Fibroblast of skin of scalp (primary cell): ENCODE results near the gene SLX4IP. TPM values are rescaled to one million over a fixed set of nuclear protein-coding genes. Genes with fewer than 3 reads are reported as not detected.
"Not testable (repeated sequence)": the region's sequence is repeated elsewhere in the genome, so short reads cannot be mapped to it uniquely, and the experiment has no call there.

ENCODE experiments used
- DNase-seq: peaks from one replicate; pipeline ENCODE4 v3.0.0-alpha.2; 2013
- polyA plus RNA-seq, 2 experiments: library from polyadenylated mRNA; unstranded; fragments of 120-200 nt; gene quantifications; one replicate each; pipeline ENCODE4 v1.2.1, GENCODE V29; 2013; ENCODE audit not compliant: insufficient read length in 2 of 2

SLX4IP gene
- 2.3 TPM for polyA plus RNA-seq (2013, experiment 1 of 2; ENCODE audit: insufficient read length)
- 2.7 TPM for polyA plus RNA-seq (2013, experiment 2 of 2; ENCODE audit: insufficient read length)

DNA sequence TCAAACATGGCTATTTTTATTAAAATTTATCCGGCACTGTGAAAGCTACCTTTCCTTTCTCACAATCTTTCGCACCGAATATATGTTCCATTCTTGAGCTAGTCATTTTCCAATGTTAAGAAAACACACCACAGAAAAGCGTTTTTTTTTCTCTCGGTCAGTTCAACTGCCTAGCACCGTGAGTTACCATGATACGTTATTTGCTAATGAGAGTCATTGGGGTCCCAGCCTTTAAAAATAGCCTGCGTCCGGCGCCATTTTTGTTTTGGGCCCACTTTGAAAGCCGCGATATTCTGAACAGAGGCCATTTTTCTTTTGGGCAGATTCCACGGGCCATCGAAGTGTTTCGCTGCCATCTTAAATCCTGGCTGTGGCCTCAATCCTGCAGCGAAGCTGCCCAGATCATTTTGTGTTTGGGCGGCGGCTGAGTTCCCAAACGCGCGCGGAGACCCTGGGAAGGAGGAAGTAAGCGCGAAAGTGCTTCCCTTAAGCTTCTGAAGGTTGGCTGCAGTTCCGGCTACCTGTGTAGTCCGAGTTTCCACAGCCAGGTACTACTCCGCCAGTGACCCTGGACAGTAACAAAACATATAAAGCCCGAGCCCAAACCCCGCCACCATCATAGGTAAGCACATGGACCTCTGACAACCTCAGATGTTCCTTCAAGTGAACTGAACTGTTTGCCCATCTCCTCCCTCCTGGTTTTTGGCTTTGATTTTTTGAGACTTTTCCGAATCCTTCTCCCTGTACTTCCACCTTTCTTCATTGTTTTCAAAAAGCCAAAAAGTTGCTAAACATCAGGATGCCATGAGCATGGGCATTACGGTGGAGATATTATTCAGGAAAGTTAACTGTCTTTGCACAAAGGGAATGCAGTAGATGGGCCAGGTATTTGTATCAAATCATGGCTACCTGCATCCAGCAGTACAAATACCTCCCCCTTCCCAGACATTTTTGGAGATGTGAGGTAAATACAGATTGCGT is at the start of gene SLX4IP:
SLX4IP (plus strand) TSS at position 474 of the 981 bp plus-strand sequence. CDS start 22,900 bp downstream, outside the sequence.
- DNase-seq: peak; percentile 96

DNA sequence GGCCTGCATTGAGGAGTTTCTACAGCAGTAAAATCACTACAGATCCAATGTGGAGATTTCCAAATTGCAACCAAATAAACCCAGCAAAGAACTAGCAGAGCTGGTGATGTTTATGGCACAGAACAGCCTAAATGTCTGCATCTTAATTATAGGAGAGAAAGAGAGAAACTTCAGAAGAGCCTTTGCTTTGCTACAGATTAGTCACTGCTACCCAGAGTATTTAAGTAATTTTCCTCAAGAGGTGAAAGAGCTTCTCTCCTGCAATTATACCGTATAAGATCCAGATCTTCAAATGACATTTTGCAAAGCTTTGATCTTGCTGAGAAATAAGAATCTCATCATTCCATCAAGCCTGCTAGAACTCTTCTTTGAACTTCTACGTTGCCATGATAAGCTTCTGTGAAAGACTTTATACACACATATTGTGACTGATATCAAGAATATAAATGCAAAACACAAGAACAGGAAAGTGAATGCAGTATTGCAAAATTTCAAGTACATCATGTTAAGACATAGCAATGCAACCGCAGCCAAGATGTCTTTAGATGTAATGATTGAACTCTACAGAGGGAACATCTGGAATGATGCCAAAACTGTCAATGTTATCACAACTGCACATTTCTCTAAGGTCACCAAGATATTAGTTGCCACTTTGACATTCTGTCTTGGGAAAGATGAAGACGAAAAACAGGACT is 49.1 kb upstream of the SLX4IP start:
- no peak for DNase-seq

- DNase-seq: no peak
Observed at GRCh38 chr20:10387686-10388085, 47.4 kb upstream of the SLX4IP start.

DNA sequence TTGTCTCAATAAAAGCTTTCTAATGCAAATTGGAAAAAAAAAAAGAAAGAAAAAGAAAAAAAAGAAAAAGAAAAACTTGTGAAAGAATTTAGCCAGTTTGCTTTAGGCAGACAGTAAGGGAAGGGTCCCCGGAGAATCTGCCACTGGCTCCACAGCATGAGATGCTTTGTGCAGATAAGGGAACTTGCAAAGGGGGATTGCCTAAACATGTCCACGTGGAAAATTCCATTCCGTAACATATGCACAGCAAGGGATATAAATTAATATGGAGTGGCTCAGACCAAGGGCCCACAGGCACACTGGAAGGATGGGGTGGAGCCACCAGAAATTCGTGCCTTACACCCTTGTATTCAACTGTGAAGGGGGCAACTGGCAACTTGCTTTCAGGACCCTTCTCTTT is 46.5 kb upstream of the SLX4IP start:
- no peak for DNase-seq

DNA sequence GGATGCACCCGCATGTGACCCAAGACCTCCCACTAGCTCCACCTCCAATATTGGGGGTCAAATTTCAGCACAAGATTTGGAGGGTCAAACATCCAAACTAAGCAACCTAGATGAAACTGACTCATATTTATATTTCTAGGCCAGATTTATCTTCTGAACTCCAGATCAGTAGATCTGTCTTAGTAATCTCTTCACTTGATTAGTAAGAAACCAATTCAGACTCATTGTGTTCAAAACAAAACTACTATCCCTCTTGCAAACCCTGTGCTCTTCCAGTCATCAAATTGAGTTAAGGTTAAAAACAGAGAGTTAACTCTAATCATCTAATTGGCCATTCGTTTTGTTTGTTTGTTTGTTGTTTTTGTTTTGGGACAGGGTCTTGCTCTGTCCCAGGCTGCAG is 44.4 kb upstream of the SLX4IP start:
- no peak for DNase-seq

DNA sequence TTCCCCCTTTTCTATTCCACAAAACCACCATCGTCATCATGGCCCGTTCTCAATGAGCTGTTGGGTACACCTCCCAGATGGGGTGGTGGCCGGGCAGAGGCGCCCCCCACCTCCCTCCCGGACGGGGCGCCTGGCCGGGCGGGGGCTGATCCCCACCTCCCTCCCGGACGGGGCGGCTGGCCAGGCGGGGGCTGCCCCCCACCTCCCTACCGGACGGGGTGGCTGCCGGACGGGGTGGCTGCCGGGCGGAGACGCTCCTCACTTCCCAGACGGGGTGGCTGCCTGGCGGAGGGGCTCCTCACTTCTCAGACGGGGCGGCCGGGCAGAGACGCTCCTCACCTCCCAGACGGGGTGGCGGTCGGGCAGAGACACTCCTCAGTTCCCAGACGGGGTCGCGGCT is 40.4 kb upstream of the SLX4IP start:
- DNase-seq: not testable (repeated sequence)

- DNase-seq: no peak
Observed at GRCh38 chr20:10398834-10399369, 36.2 kb upstream of the SLX4IP start.

DNA sequence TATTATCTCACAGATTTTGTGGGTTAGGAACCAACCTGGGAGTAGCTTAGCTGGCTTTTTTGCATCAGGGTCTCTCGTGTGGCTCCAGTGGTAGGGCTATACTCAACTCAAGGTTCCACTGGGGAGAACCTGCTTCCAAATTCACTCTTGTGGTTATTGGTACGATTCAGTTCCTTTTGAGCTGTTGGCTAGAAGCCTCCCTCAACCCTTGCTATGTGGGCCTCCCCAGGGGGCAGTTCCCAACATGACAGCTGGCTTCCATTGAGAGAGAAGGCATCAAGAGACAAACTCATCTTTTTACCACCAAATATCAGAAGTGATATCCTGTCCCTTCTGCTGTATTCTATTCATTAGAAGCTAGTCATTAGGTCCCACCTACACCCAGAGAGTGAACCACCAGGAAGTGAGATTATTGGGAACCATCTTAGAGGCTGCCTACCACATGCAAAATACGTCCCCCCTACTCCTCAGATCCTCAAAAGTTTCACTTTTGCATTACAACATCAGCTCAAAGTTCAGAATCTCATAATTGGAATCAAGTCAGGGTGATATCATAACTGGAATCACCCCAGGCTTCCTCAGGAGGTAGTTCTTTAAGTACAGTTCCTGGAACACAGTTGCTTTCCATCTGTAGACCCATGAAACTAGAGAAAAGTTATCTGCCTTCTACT is 32.0 kb upstream of the SLX4IP start:
- no peak for DNase-seq

DNA sequence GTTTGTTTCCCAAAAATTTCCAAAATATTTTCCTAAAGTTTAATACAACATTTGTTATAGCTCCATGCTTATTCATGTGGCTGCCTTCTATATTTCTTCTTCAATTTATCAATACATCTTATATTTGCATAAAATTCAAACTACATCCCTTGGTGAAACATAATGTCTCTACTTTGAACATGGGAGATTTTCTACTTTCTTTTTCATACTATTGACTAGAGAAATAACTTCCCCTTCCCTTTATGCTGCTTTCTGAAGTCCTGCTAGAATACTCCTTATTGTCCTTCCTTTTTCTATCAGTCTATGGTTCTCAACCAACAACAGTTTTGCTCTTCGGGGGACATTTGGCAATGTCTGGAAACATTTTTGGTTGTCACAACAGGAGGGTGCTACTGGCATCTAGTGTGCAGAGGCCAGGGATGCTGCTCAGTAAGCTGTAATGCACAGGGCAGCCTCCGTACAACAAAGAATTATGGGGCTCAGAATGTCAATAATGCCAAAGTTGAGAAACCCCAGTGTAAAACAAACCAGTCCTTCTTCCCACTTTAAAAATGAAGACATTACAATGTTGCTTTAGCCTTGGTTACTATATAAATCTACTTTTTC is 31.0 kb upstream of the SLX4IP start:
- DNase-seq: no peak

DNA sequence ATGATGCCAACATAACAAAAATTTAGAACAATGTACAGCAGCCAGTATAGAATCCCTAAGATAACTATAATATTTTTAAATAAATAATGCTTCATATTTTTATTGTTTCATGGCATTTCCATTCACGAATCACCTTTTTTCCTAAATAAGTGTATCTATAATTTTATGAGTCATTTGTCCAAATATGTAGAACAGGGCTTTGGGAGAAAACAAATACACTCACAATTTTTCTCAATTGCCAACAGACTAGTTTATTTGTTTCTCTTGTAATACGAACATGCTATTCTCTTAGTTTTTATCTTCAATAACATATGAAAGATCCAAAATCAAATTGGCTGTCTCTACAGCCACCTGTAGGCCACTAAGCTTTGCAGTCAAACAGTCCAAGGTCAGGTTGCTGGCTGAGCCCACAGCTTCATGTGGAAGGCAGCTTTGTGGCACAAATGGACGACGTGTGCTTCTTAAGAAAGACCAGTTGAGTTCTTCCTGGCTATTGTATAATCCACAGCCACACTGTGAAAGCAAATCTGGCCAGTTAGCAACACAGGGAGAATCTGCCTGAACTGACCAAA is 30.1 kb upstream of the SLX4IP start:
- no peak for DNase-seq

GRCh38 chr20:10408108-10408813 is 26.8 kb upstream of the SLX4IP start:
- DNase-seq: no peak

DNA sequence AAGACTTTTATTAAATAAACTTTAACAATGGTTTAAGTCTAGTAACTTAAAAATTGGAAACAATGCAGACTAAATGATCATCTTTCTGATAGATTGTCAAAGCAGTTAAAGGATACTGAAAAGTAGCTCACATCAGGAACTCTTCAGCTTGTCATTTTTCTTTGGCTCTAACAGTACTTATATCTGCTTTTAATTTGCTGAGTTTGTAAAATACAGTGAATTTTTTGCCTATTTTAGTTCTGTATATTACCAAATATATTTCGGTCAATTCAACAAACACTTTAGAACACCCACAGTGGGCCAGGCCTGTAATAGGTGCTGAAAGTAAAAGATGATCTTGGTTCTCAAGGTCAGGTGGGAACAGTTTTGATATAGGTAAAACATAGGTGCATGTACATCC is 23.4 kb upstream of the SLX4IP start:
- DNase-seq: no peak

DNA sequence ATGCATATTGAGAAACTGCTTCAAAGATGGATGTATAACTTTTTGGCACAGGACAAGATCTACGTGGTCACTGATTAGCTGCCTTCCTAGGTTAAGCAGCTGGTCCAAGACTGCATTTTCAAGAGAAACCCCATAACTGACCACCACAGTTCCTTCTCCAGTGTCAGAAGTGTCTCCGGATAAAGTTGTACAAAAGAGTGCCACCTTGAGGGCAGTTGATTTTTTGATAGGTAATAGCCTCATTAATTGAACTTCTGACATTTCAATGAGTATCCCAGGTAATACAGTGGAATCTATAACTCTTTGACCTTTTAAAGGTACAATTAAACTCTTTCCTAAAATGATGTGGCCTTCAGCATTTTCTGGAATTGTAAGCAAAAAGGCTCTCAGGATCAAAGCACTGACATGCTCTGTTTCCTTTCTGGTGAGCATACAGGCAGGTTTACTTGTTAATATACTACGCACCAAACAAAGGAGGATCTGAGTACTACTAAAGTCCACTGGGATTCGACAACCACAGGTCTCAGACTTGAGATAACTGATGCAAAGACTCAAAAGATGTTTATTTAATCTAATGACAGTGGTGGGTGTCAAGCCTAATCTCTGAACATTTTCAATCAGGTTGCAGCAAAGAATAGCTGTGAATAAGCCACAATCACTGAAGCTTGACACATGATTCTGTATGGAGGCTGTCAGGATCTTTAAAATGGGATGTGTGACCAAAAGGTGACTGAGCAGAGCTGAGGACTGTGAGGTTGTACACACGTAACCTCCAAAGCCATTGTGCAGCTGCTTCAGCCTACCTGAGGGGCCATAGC is 22.3 kb upstream of the SLX4IP start:
- DNase-seq: no peak

GRCh38 chr20:10415013-10415650 is 20.0 kb upstream of the SLX4IP start:
- no peak for DNase-seq

- DNase-seq: not testable (repeated sequence)
Observed at GRCh38 chr20:10417218-10417617, 17.9 kb upstream of the SLX4IP start.

GRCh38 chr20:10419550-10420133 is 15.5 kb upstream of the SLX4IP start:
- DNase-seq: no peak

GRCh38 chr20:10423735-10424134 is 11.4 kb upstream of the SLX4IP start:
- DNase-seq: no peak

DNA sequence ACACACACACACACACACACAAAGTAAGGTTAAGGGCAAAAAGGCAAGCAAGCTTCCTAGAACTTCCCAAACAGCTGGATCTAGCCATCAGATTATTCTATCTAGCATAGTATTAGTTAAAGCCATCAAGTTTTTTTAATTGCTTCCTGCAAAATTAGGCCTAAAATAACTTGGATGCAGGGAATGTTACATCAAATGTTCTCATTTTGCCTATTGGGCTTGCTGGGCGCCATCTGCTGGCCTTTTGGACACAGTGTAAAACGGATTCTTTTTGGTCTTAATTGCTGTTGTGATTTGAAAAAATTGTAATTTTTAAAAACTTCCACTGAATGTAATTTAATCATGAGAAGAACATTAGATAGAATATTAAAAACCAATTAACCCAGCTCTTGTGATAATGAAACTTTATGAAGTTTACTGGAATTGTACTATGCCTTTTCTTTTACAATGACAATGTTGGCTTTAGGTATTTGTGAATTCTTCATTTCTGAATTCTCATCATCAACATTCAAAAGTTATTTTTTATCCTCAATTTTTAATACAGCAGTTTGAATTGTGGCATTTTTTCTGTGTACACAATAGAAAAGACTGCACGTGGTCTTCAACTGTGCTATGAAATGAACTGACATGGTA is 7.9 kb upstream of the SLX4IP start:
- DNase-seq: peak; percentile 67

- DNase-seq: no peak
Observed at GRCh38 chr20:10428008-10428407, 7.1 kb upstream of the SLX4IP start.
